H9 (cell line): ENCODE data around the gene PTPRH. TPM values are rescaled to one million over a fixed set of nuclear protein-coding genes. Genes with fewer than 3 reads are reported as not detected.

Experiments
- DNase-seq: peaks from one replicate; pipeline ENCODE4 v3.0.0-alpha.2; 2017
- H2AFZ ChIP-seq: one replicate; pipeline ENCODE4 v1.6.1; 2013; ENCODE audit warnings: mild to moderate bottlenecking, low read length, control low read depth, moderate library complexity
- H2AK5ac ChIP-seq: 2 replicates; pipeline ENCODE4 v1.6.1; 2013; ENCODE audit warnings: low read length, control low read depth, mixed read lengths; ENCODE audit not compliant: insufficient read length
- H2BK120ac ChIP-seq: one replicate; pipeline ENCODE4 v1.6.1; 2013; ENCODE audit warnings: low read depth, mild to moderate bottlenecking, low read length, control low read depth, inconsistent platforms; ENCODE audit not compliant: poor library complexity, severe bottlenecking
- H2BK12ac ChIP-seq: 2 replicates; pipeline ENCODE4 v1.6.1; 2013; ENCODE audit warnings: low read length, control low read depth, mixed read lengths, low read depth; ENCODE audit not compliant: insufficient read length
- H2BK15ac ChIP-seq: 2 replicates; pipeline ENCODE4 v1.6.1; 2013; ENCODE audit warnings: low read depth, low read length, control low read depth
- H2BK20ac ChIP-seq: one replicate; pipeline ENCODE4 v1.6.1; 2013; ENCODE audit warnings: low read depth, mild to moderate bottlenecking, low read length, control low read depth, inconsistent platforms; ENCODE audit not compliant: poor library complexity, severe bottlenecking
- H2BK5ac ChIP-seq: 2 replicates; pipeline ENCODE4 v1.6.1; 2013; ENCODE audit warnings: low read length, control low read depth, mixed read lengths; ENCODE audit not compliant: insufficient read length
- H3K14ac ChIP-seq: 2 replicates; pipeline ENCODE4 v1.6.1; 2013; ENCODE audit warnings: low read length, control low read depth; ENCODE audit not compliant: insufficient read depth
- H3K18ac ChIP-seq: 2 replicates; pipeline ENCODE4 v1.6.1; 2013; ENCODE audit warnings: low read depth, mild to moderate bottlenecking, mixed read lengths, low read length, control low read depth; ENCODE audit not compliant: insufficient read length
- H3K23ac ChIP-seq: 2 replicates; pipeline ENCODE4 v1.6.1; 2013; ENCODE audit warnings: low read length, control low read depth, mixed read lengths, low read depth; ENCODE audit not compliant: insufficient read length
- H3K23me2 ChIP-seq: 2 replicates; pipeline ENCODE4 v1.6.1; 2013; ENCODE audit warnings: low read depth, mild to moderate bottlenecking, mixed read lengths, low read length, control low read depth; ENCODE audit not compliant: insufficient read length, poor library complexity, severe bottlenecking
- H3K27ac ChIP-seq: 2 replicates; pipeline ENCODE4 v1.5.1; 2013; ENCODE audit warnings: low read length, control low read depth, mixed read lengths, low read depth; ENCODE audit not compliant: insufficient read length
- H3K27me3 ChIP-seq: 2 replicates; pipeline ENCODE4 v1.6.1; 2013; ENCODE audit warnings: low read length, control low read depth, inconsistent platforms; ENCODE audit not compliant: insufficient read depth
- H3K4ac ChIP-seq: 2 replicates; pipeline ENCODE4 v1.6.1; 2013; ENCODE audit warnings: low read depth, mild to moderate bottlenecking, control low read depth, inconsistent platforms, low read length, moderate library complexity
- H3K4me1 ChIP-seq: 2 replicates; pipeline ENCODE4 v1.6.1; 2013; ENCODE audit warnings: low read length, control low read depth, inconsistent platforms; ENCODE audit not compliant: insufficient read depth
- H3K4me2 ChIP-seq: 2 replicates; pipeline ENCODE4 v1.6.1; 2013; ENCODE audit warnings: low read length, control low read depth, mixed read lengths; ENCODE audit not compliant: insufficient read length, insufficient read depth
- H3K56ac ChIP-seq: 2 replicates; pipeline ENCODE4 v1.6.1; 2013; ENCODE audit warnings: low read depth, mild to moderate bottlenecking, mixed read lengths, low read length, control low read depth; ENCODE audit not compliant: insufficient read length
- H3K79me1 ChIP-seq: 2 replicates; pipeline ENCODE4 v1.6.1; 2013; ENCODE audit warnings: low read depth, mild to moderate bottlenecking, moderate library complexity, low read length, control low read depth, inconsistent platforms; ENCODE audit not compliant: insufficient read depth, poor library complexity, severe bottlenecking
- H3K79me2 ChIP-seq: 2 replicates; pipeline ENCODE4 v1.6.1; 2013; ENCODE audit warnings: low read length, control low read depth, inconsistent platforms; ENCODE audit not compliant: insufficient read depth
- H3K9ac ChIP-seq: 2 replicates; pipeline ENCODE4 v1.6.1; 2013; ENCODE audit warnings: low read length, control low read depth, mixed read lengths; ENCODE audit not compliant: insufficient read length; ENCODE audit errors: extremely low read depth
- H3K9me3 ChIP-seq: one replicate; pipeline ENCODE4 v1.6.1; 2013; ENCODE audit warnings: low read depth, low read length, inconsistent platforms; ENCODE audit not compliant: control insufficient read depth
- H3T11ph ChIP-seq: one replicate; pipeline ENCODE4 v1.6.1; 2013; ENCODE audit warnings: mild to moderate bottlenecking, low read length, control low read depth, inconsistent platforms
- H4K20me1 ChIP-seq: one replicate; pipeline ENCODE4 v1.6.1; 2013; ENCODE audit not compliant: control insufficient read depth, insufficient read length, insufficient read depth
- H4K5ac ChIP-seq: 2 replicates; pipeline ENCODE4 v1.6.1; 2013; ENCODE audit warnings: low read depth, mild to moderate bottlenecking, mixed read lengths, low read length, control low read depth; ENCODE audit not compliant: insufficient read length
- H4K8ac ChIP-seq: replicated peaks from 2 replicates; pipeline ENCODE4 v1.6.1; 2013; ENCODE audit warnings: low read length, control low read depth, mixed read lengths, low read depth; ENCODE audit not compliant: insufficient read length
- H4K91ac ChIP-seq: 2 replicates; pipeline ENCODE4 v1.6.1; 2013; ENCODE audit warnings: low read depth, mild to moderate bottlenecking, moderate library complexity, mixed read lengths, low read length, control low read depth; ENCODE audit not compliant: insufficient read length
- H3K27ac Mint-ChIP-seq, 3 experiments: 2 replicates in 2 of 3; 3 replicates in 1 of 3; pipeline ENCODE4 v1.8.0; 2020 to 2021; ENCODE audit warnings: mixed read lengths in 3 of 3, mild to moderate bottlenecking in 1 of 3, moderate library complexity in 1 of 3
- H3K27me3 Mint-ChIP-seq: 2 replicates; pipeline ENCODE4 v1.8.0; 2021; ENCODE audit warnings: low read depth, mild to moderate bottlenecking, moderate library complexity, mixed read lengths
- H3K36me3 Mint-ChIP-seq, 3 experiments: 2 replicates in 2 of 3; 3 replicates in 1 of 3; pipeline ENCODE4 v1.8.0; 2020 to 2021; ENCODE audit warnings: low read depth in 3 of 3, mixed read lengths in 3 of 3; ENCODE audit not compliant: insufficient read depth in 1 of 3
- H3K4me1 Mint-ChIP-seq, 2 experiments: 2 replicates each; pipeline ENCODE4 v1.8.0; 2020; ENCODE audit warnings: mixed read lengths in 2 of 2
- H3K4me3 Mint-ChIP-seq, 2 experiments: 2 replicates in 1 of 2; 3 replicates in 1 of 2; pipeline ENCODE4 v1.8.0; 2020 to 2021; ENCODE audit warnings: mild to moderate bottlenecking in 2 of 2, mixed read lengths in 2 of 2, moderate library complexity in 1 of 2
- H3K9me3 Mint-ChIP-seq, 2 experiments: 2 replicates in 1 of 2; 3 replicates in 1 of 2; pipeline ENCODE4 v1.8.0; 2020; ENCODE audit warnings: mild to moderate bottlenecking in 2 of 2, mixed read lengths in 2 of 2, moderate library complexity in 1 of 2
- WGBS: extraction: QIAGEN DNeasy Blood & Tissue Kit; methylation state at CpG from one replicate; pipeline ENCODE4 v1.1.7; 2013; ENCODE audit warnings: missing lambda C conversion rate, low lambda C conversion rate, mixed read lengths; ENCODE audit not compliant: insufficient read length; ENCODE audit errors: extremely low coverage; 5-methylcytosine and 5-hydroxymethylcytosine counted together
- total RNA-seq: library from RNA; stranded (reverse); gene quantifications from 2 replicates; pipeline ENCODE4 v1.2.1, GENCODE V29; 2021
- TF ChIP-seq, protein P1 (sequence below): fragments of 200-600 bp; sonication (generic); conservative IDR thresholded peaks from 3 replicates; pipeline ENCODE4 v1.8.0; 2021; ENCODE audit warnings: antibody characterized with exemption, mild to moderate bottlenecking

Gene PTPRH
- total RNA-seq, 1 experiment from 2014 or later = 0.24 TPM

DNA sequence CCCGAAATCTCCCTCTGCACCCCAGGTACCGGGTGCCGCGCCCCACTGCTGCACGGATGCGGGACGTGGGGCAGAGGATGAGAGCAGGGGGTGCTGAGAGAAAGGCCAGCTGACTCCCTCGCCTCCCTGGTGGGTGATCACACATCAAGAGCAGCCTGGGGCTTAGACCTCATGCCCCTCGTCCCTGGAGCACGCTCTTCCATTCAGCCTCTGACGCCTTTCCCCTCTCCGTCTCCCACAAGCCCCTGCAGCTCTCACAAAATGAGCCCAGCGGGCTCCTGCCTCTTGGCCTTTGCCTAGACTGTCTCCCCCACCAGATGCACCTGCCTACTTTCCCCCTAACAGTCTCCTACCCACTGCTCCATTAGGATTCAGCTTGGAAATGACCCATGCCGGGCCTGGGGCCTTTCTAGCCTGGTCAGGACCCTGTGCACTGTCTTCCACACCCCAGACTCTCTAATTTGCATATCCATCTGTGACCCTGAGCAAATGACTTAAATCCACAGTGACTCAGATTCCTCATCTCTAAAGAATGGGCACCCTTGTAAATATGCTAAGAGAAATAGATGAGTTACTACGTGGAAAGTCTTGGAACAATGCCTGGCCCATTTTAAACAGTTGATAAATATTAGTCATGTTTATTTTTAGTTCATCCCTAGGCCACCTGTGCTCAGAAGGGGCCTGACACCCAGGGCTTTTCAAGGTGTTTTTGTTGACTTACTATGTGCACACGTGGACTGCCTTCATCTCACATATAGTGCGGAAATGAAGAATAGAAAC lies 582 bp upstream of the PTPRH start:
- H3K9me3 Mint-ChIP-seq = peaks cover 19 to 34% of the 10 kb centered on the region in 2 experiments
- no peak overlapping the region for H3K4me2 ChIP-seq
- H3K4ac ChIP-seq = no peak overlapping the region
- H3K36me3 Mint-ChIP-seq = peaks cover 0 to 6% (median 6%) of the 10 kb centered on the region in 3 experiments; a peak in 4 of 7 replicates
- H4K8ac ChIP-seq = no peak overlapping the region
- H3K79me1 ChIP-seq = no peaks in the 10 kb centered on the region
- no peak overlapping the region for H3K23ac ChIP-seq
- H3K56ac ChIP-seq = no peak overlapping the region
- no peak overlapping the region for H2BK12ac ChIP-seq
- no peaks in the 10 kb centered on the region for H3K79me2 ChIP-seq
- H4K5ac ChIP-seq = no peak overlapping the region
- no peak overlapping the region for H2BK15ac ChIP-seq
- H2BK20ac ChIP-seq = no peak overlapping the region
- no peak overlapping the region for H3K4me3 Mint-ChIP-seq
- H3K4me1 ChIP-seq = no peaks in the 10 kb centered on the region
- no peaks in the 10 kb centered on the region for H3K23me2 ChIP-seq
- no peak overlapping the region for H3K18ac ChIP-seq
- H3K9me3 ChIP-seq = no peaks in the 10 kb centered on the region
- no peak overlapping the region for H3K27ac ChIP-seq
- H2BK5ac ChIP-seq = no peak overlapping the region
- DNase-seq = no peak
- no CpG with 5 or more reads among the region's 17 CpGs for WGBS
- H4K91ac ChIP-seq = no peak overlapping the region
- H3K27me3 Mint-ChIP-seq = peaks cover 41% of the 10 kb centered on the region
- TF ChIP-seq, protein P1, sequence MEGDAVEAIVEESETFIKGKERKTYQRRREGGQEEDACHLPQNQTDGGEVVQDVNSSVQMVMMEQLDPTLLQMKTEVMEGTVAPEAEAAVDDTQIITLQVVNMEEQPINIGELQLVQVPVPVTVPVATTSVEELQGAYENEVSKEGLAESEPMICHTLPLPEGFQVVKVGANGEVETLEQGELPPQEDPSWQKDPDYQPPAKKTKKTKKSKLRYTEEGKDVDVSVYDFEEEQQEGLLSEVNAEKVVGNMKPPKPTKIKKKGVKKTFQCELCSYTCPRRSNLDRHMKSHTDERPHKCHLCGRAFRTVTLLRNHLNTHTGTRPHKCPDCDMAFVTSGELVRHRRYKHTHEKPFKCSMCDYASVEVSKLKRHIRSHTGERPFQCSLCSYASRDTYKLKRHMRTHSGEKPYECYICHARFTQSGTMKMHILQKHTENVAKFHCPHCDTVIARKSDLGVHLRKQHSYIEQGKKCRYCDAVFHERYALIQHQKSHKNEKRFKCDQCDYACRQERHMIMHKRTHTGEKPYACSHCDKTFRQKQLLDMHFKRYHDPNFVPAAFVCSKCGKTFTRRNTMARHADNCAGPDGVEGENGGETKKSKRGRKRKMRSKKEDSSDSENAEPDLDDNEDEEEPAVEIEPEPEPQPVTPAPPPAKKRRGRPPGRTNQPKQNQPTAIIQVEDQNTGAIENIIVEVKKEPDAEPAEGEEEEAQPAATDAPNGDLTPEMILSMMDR = no peak
- H3K9ac ChIP-seq = no peak overlapping the region
- no peak overlapping the region for H3K14ac ChIP-seq
- H3T11ph ChIP-seq = no peak overlapping the region
- no peaks in the 10 kb centered on the region for H4K20me1 ChIP-seq
- H3K4me1 Mint-ChIP-seq = peaks cover 9 to 12% of the 10 kb centered on the region in 2 experiments
- H2AFZ ChIP-seq = no peak overlapping the region
- no peak overlapping the region for H2AK5ac ChIP-seq
- H3K27me3 ChIP-seq = no peaks in the 10 kb centered on the region
- no peak overlapping the region for H3K27ac Mint-ChIP-seq
- no peak overlapping the region for H2BK120ac ChIP-seq
